NCI-H146 treated with DMSO at 0.1 percent for 48 hours (cell line): ENCODE data around the gene FAM184A.

Experiments
- DNase-seq: peaks from one replicate; lab custom pipeline; 2025; ENCODE audit not compliant: unreplicated experiment; lab: John Stamatoyannopoulos, UW

Gene FAM184A

DNA sequence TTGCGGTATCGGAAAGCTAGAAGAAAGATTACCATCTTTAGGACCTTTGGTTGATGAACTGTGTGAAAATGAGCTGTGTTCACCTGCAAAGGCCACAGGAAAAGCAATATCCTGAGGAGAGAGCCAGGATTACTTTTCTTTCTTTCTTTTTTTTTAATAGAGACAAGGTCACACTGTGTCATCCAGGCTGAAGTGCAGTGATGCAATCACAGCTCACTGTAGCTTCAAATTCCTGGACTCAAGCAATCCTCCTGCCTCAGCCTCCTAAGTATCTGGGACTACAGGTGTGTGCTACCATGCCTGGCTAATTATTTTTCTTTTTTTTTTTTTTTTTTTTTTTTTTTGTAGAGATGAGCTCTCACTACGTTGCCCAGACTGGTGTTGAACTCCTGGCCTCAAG is 17.2 kb downstream of the FAM184A start:
- DNase-seq: no peak

DNA sequence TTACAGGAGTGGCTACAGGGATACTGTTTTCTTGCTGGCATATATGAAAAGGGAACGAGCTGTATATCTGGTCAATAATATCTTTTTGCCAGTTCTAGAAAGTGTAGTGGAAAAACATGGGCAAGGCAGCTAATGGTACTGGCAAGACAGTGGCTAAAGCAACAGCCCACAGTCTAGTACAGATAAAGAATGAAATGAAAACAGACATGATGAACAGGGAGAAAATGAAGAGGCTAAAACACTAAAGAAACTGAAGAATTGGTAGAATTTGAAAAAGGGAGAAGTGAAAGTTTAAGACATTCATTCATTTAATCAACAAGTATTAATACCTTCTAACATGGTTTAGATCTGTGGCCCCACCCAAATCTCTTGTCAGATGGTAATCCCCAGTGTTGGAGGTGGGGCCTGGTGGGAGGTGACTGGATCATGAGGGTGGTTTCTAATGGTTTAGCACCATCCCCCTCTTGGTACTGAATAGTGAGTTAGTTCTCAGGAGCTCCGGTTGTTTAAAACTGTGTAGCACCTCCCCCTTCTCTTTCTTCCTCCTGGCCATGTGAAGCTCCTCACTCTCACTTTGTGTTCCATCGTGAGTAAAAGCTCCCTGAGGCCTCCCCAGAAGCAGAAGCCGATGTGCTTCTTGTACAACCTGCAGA is 18.1 kb downstream of the FAM184A start:
- DNase-seq: no peak

DNA sequence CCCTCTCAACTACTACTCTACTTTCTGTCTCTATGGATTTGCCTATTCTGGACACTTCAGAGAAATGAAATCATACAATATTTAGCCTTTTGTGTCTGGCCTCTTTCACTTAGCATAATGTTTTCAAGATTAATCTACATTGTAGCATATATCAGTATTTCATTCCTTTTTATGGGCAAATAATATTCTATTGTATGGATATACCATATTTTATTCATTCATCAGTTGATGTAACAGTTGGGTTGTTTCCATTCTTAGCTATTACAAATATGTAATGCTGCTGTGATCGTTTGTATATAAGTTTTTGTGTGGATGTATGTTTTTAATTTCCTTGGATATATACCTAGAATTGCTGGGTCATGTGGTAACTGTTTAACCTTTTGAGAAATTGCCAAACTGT is 23.4 kb downstream of the FAM184A start:
- no peak for DNase-seq

DNA sequence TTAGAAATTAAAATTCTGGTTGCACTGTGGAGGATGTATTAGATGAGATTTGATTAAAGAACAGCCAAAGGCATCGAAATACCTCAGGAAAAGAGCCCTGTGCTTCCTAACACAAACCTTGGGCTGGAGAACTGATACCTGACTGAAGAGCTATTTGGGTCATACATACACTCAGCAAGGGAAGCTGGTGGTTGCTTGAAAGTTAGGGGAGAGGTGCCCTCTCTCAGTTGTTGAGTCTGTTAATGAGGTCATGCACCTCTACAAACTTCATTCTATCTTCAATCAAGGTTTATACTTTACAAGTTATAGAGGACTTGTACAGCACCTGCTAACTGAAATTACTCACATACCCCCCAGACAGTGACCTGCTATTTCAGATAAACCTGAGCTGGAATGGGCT is 25.5 kb downstream of the FAM184A start:
- no peak for DNase-seq

DNA sequence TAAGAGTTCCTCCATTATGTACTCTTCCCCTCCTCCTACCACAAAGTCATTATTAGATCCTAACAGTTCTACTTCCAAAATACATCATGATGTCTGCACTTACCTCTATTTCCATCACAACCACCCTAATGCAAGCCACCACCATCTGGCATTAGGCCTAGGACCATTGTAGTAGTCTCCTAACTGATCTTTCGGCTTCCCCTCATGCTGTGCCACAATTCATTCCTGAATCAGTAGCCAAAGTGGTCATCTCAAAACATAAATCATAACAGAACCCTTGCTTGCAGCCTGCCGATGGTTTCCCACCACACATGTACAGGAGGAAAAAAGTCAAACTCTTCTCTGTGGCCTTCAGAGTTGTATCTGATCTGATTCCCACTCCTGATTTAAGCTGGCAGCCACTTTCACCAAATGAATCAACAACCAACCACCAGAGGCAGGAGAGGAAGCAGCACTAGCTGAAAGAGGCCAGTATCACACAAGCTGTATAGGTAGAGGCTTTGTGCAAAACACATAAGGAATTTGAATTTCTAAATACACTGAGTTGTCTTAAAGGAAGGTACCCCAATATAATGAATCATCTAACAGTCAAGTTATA is 26.1 kb downstream of the FAM184A start:
- DNase-seq: no peak

DNA sequence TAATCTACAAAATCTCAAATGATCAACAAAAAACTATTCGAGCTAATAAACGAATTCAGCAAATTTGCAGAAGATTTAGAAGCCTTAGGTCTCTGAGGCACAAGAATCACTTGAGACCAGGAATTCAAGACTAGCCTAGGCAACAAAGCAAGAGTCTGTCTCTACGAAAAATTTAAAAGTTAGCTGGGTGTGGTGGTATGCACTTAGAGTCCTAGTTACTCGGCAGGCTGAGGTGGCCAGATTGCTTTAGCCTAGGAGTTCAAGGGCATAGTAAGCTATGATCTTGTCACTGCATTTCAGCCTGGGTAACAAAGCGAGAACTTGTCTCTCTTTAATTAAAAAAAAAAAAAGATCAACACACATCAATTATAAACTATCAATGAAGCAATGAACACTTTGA is 34.2 kb downstream of the FAM184A start:
- DNase-seq: no peak

DNA sequence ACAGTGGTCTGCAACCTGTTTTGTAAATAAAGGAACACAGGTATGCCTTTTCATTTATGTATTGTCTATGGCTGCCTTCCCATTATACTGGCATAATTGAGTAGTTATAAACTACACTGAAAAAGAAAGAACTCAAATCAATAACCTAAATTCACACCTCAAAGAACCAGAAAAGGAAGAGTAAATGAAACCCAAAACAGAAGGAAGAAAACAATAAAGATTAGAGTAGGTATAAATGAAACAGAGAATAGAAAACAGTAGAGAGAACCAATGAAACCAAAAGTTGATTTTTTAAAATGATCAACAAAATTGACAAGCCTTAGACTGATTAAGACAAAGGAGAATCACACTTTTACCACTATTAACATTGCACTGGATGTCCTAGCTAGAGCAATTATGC is 34.7 kb downstream of the FAM184A start:
- DNase-seq: no peak

DNA sequence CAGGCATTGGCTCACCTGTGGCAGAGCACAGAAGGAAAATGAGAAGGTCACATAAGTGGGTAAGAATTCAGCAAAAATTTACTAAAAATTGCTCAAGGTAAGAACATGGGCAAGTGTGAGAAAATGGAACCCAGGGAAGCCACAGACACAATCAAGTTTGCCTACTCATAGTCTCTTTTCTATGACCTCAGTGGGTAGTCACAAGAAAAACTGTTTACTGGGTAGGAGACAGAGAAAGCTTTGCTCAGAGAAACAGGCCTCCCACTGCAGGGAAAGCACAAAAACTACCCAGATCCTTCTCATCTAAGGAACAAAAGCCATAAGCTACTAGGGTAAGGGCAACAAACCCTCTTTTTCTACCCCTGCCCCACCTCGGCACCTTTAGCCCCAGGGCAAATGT is 35.2 kb downstream of the FAM184A start:
- DNase-seq: no peak

DNA sequence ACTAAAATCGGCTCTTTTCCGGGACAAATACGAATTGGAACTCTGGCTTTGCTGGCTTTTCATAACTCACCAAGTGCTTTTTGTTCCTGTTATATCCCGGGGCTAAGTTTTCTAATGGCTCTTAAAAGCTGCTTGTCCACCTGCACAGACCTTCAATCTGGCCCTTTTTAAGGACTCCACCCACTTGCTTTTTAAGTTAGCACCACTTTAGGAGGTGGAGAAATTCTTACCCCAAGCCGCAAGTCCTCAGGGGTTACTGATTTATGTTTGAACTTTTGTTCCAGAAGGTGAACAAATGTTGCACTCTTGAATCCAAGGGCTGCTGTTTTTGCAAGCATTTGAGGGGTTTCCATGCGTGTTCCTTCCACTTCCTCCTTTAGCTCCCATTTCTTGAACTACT is 37.8 kb downstream of the FAM184A start:
- DNase-seq: no peak

DNA sequence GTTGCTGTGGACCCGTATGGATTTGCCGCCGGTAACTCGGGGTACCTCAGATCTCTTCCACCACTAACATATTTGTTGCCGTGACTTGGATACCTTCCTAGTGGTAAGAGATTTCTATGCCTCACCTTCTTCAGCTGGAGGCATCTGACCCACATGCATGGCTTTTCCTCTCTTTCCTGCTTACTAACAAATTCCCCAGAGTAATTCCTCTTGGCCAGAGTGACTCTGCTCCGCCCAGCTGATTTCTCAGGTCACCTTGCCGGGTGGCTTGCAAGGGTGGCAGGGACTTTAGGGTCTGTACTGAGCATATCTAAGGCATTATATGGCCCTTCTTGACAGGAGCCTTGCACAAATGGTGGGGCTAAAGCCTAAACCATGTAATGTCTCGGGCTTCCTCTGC is 38.2 kb downstream of the FAM184A start:
- no peak for DNase-seq

DNA sequence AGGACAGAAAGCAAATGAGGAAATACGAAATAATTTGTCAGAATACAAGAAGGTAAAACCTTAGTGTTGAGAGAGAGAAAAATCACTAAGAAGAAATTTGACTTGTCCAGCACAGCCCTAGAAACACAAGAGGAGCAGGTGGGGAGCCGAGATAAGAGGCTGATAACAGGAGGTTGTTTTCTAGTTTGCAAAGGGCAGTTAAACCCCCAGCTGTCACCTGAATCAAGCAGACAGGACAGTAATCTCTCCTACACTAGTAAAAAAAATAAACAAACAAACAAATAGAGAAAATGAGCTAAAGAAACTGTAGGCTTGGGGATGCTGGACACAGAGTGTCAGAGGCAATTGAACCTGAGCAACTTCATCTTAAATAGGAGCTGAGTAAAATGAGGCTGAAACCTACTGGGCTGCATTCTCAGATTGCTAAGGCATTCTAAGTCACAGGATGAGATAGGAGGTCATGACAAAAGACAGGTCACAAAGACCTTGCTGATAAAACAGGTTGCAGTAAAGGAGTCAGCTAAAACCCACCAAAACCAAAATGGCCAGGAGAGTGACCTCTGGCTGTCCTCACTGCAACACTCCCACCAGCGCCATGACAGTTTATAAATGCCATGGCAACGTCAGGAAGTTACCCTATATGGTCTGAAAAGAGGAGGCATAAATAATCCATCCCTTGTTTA is 40.4 kb downstream of the FAM184A start:
- peak; percentile 55 for DNase-seq

DNA sequence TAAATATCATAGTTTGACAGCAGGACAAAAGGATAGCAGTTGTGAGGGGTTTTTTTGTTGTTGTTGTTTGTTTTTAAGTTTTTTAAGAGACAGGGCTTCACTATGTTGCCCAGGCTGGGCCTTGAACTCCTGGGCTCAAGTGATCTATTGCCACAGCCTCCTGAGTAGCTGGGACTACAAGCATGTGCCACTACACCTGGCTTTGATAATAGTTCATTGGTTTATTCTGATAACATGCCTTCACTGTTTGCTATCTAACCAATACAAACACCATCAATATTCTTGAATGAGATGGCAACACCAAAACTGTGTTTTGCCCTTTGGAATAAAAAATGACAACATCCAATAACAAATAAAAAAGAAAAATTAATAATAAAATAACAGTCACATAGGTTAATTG is 41.2 kb downstream of the FAM184A start:
- no peak for DNase-seq

DNA sequence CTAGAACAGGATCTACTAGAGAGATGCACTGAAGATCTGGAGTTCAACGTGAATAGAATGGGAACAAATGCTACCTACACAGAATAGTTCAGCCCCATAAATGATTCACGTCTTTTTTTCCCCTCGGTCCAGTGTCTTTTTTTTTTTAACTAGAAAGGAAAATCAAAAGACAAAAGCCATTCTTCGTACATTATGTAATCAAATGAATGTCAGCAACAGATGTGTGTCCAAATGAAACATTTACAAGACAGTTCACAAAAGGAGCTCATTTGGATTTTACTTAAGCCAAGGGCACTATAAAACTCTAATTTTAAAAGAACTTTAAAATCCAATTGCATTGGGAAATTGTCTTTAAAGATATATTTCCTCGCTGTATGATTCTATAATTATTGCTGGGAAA is 42.4 kb downstream of the FAM184A start:
- DNase-seq: no peak

DNA sequence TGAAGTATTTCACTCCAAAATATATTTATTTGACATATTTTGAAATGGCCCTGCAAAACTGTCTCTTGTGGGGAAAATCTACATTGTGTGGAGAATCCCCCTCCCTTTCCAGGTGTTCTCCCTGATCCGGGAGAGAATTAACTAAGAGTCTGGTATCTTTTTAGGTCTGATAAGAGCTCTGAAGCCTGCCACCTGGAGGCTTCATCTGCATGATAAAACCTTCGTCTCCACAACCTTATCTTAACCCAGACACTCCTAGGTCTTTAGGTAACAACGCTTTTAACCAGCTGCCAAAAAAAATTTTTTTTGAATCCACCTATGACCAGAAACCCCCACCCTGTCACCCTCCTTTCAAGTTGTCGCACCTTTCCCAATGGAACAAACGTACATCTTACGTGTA is 43.0 kb downstream of the FAM184A start:
- peak; percentile 46 for DNase-seq

DNA sequence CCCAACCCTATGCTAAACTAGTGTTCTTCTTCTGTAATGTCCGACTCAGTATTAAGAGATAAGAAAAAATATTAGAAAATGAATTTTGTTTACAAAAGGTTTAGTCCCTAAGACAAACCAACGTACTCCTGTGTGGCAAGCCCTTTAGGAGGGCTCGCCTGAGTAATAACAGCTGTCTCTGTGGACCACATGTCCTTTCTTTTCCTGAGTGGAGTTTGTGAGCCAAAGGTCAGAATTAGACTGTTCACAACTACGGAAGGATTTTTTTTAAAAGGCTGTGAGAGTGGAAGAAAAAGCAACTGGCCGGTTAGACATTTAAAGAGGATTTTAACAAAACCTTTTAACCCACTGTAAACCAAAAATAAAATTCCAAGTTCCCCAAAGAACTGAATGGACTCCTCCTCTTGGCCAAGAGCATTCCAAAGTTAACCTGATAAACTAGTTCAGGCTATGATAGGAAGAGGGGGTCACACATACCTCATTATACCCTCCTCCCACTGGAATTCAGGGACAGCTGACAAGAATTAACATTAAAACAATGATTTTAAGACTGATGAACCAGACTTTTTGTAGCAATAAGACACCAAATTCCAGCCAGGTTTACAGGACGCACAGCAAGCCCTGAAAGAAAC is 43.5 kb downstream of the FAM184A start:
- peak; percentile 19 for DNase-seq

DNA sequence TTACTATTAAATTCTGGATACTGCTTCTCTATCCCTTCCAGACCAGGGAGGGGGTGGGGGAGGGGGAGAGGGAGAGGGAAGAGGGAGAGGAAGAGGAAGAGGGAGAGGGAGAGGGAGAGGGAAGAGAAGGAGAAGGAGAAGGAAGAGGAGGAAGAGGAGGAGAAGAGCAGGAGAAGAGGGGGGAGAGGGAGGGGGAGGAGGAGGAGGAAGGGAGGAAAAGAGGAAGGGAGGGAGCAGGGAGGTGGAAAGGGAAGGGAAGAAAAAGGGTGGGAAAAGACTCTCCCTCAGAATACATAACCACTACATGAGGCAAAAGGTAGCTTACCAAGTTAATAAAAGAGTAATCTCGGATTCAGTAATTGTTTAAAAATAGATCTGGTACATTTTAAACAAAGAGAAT is 46.0 kb downstream of the FAM184A start:
- DNase-seq: no peak

DNA sequence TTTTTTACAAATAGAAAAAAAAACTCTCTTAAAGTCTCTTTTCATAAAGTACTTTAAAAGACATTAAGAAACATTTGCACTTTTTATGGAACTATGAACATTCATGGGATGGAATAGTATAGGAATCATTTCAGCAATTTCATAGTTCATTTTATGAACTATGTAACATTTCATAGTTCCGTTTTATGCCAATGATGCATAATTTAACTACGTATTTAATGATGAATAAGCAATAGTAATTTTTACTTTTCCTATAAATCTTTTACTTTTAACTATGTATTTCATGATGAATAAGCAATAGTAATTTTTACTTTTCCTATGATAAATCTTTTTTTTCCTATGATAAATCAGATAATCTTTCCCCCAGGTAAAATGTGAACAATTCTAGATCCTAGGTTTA is 47.7 kb downstream of the FAM184A start:
- no peak for DNase-seq

DNA sequence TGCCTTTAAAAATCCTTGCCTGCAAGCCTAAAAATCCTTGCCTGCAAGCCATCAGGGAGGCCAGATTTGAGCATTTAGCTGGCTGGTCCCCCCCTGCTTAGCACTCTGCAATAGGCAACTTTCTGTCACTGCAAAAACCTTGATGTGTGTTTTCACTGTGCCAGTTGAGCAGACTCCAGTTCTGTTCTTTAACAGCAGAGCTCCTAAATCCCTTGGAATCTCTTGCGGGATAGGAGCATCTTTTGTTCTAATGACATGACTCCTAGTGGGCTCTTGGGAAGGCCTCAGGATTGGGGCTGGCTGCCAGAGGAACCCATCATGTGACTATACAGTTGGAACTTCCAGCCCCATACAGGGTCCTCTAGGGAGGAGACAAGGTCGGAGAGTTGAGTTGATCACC is 50.4 kb downstream of the FAM184A start:
- DNase-seq: no peak

DNA sequence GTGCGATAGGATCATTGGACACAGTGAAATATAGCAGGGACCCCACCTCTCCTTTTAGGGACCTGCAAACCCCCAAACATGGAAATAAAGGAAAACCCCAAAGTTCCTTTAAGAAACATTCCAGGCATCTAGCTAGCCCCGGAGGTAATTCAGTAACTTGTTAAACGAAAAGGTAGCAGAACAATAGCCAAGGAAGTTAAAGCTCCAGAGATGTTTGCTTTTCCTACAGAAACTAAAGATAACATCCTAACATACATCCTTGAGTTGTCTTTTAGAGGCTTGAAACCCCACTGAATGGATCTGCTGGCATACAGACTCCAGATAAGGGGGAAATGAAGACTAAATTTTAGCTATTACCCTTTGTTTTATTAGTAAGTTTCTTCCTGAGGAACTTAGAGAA is 51.0 kb downstream of the FAM184A start:
- DNase-seq: no peak

DNA sequence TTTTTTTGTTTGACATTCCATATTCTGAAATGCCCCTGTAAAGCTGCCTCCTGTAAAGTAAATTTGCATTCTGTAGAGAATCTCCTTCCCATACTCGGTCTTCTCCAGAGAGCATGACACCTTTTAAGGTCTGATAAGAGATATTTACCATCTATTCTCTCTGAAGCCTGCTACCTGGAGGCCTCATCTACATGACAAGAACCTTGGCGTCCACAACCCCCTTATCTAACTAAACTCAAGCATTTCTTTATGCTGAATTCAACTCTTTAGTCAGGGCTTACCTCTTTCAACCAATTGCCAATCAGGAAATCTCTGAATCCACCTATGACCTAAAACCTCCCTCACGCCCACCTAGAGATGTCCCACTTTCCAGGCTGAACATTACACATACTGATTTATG is 51.6 kb downstream of the FAM184A start:
- DNase-seq: no peak

DNA sequence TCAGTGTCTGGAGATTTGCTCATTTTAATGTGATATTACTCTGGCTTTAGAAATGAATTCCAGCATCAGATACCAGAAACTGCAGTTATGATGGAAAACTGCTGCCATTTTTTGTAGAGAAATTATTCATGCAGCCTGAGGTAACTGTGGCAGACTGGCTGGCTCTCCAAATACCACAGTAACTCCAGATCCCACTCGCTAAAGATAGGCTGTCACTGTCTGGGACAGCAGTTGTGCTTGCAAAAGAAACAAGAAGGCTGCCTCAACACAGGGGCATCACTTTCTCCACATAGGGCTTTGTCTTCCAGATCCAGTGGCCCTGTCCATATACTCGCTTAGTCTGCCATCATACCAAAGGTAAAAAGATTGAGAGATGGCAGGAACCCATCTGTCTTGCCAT is 52.7 kb downstream of the FAM184A start:
- no peak for DNase-seq

DNA sequence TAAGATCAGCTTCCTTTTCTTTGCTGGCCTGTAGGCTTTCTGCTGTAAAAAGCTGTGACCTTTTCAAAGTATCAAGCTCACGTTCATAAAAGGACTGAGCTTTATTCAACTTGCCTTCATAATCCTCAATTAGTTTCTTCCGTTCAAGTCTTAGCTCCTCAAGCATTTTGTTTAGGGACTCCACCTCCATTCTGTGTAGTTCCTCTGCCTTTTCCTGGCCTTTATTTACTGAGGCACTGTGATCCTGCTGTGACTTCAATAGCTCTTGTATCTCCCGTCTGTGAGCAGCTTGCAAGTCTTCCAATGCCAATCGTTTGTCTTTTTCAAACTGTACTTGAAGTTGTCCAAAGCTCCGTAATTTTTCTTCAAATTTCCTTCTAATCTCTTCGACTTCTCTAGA is 54.4 kb downstream of the FAM184A start:
- no peak for DNase-seq
